HCT116 (cell line): ENCODE data around the gene SOBP. TPM values are rescaled to one million over a fixed set of nuclear protein-coding genes. Genes with fewer than 3 reads are reported as not detected.

Experiments used
- ATAC-seq: fragments of 200-7000 bp; cut with Tn5 transposase; 2 replicates; pipeline ENCODE4 v1.9.1; 2020; ENCODE audit warnings: mild to moderate bottlenecking, moderate library complexity
- BruUV-seq: library from RNA; stranded (reverse); fragments of 400-500 nt; replicated peaks from 2 replicates; lab custom pipeline; 2021; lab: Mats Ljungman, UMichigan
- CTCF ChIA-PET: fragments of 300-600 bp; sonication (Branson Sonifier 250); formaldehyde crosslinking; loops from one replicate; lab custom pipeline; 2021; ENCODE audit warnings: antibody characterized with exemption; lab: Charles Lee
- POLR2A ChIA-PET: fragments of 300-600, 350-600 bp; sonication (Branson Sonifier 250); formaldehyde crosslinking; loops from one replicate; lab custom pipeline; 2021; ENCODE audit warnings: antibody characterized with exemption; lab: Charles Lee
- RAD21 ChIA-PET, 2 experiments: fragments of 300-600 bp; sonication (Branson Sonifier 250); formaldehyde crosslinking; loops; one replicate each; lab custom pipeline; 2023; ENCODE audit warnings: low total read pairs in 2 of 2; ENCODE audit not compliant: uncharacterized antibody in 2 of 2, unreplicated experiment in 2 of 2, low non-redundant PET in 1 of 2; lab: Charles Lee
- DNase-seq: peaks from one replicate; pipeline ENCODE4 v3.0.0-alpha.2; 2010; ENCODE audit warnings: low read depth, low spot score
- H2AFZ ChIP-seq: fragments of 200-600 bp; shearing (Covaris generic), sonication (generic); 2 replicates; pipeline ENCODE4 v1.6.1; 2017; ENCODE audit warnings: low read depth, mixed run types, mixed read lengths, antibody characterized with exemption, low read length; ENCODE audit not compliant: poor library complexity, severe bottlenecking
- H3K27ac ChIP-seq: 2 replicates; pipeline ENCODE4 v1.5.1; 2012; ENCODE audit warnings: low read depth, low read length
- H3K27me3 ChIP-seq: fragments of 200-600 bp; sonication (generic); 2 replicates; pipeline ENCODE4 v1.6.1; 2016; ENCODE audit warnings: mixed run types, low read length, mixed read lengths; ENCODE audit not compliant: insufficient read depth
- H3K36me3 ChIP-seq, 2 experiments: fragments of 200-500 bp in 1 of 2; fragments of 200-600 bp in 1 of 2; sonication (Bioruptor generic) in 1 of 2; sonication (generic) in 1 of 2; 2 replicates each; pipeline versions ENCODE4 v1.5.1 to v1.6.1; 2014 to 2016; ENCODE audit warnings: low read length in 2 of 2, inconsistent platforms in 1 of 2, mixed read lengths in 1 of 2, mixed run types in 1 of 2; ENCODE audit not compliant: insufficient read depth in 2 of 2, control insufficient read depth in 1 of 2
- H3K4me1 ChIP-seq, 2 experiments: fragments of 200-600 bp in 1 of 2; sonication (generic) in 1 of 2; 2 replicates each; pipeline versions ENCODE4 v1.5.1 to v1.6.1; 2012 to 2017; ENCODE audit warnings: low read length in 2 of 2, inconsistent platforms in 1 of 2, mild to moderate bottlenecking in 1 of 2, mixed read lengths in 1 of 2, mixed run types in 1 of 2, moderate library complexity in 1 of 2; ENCODE audit not compliant: insufficient read depth in 2 of 2, control insufficient read depth in 1 of 2
- H3K4me2 ChIP-seq: fragments of 200-600 bp; sonication (generic); 2 replicates; pipeline ENCODE4 v1.6.1; 2017; ENCODE audit warnings: mixed run types, low read length, mixed read lengths
- H3K4me3 ChIP-seq, 2 experiments: fragments of 200-600 bp in 1 of 2; sonication (generic) in 1 of 2; replicated peaks in 1 of 2; 2 replicates each; pipeline ENCODE4 v1.5.1; 2011 to 2016; ENCODE audit warnings: low read length in 2 of 2, control low read depth in 1 of 2, low read depth in 1 of 2, mild to moderate bottlenecking in 1 of 2, mixed read lengths in 1 of 2, mixed run types in 1 of 2
- H3K79me2 ChIP-seq: fragments of 200-600 bp; sonication (generic); 2 replicates; pipeline ENCODE4 v1.6.1; 2017; ENCODE audit warnings: mild to moderate bottlenecking, mixed run types, low read length, moderate library complexity, mixed read lengths; ENCODE audit not compliant: insufficient read depth
- H3K9ac ChIP-seq: fragments of 200-600 bp; sonication (generic); 2 replicates; pipeline ENCODE4 v1.6.1; 2016; ENCODE audit warnings: low read length, mixed read lengths
- H3K9me2 ChIP-seq: fragments of 200-600 bp; sonication (generic), shearing (Covaris generic); 2 replicates; pipeline ENCODE4 v1.6.1; 2017; ENCODE audit warnings: mixed run types, mild to moderate bottlenecking, moderate library complexity; ENCODE audit not compliant: insufficient read depth
- H3K9me3 ChIP-seq, 2 experiments: fragments of 200-500 bp in 1 of 2; fragments of 200-600 bp in 1 of 2; sonication (Bioruptor generic) in 1 of 2; sonication (generic) in 1 of 2; 2 replicates each; pipeline ENCODE4 v1.6.1; 2014 to 2017; ENCODE audit warnings: low read length in 2 of 2, mixed read lengths in 2 of 2, inconsistent platforms in 1 of 2, low read depth in 1 of 2, mild to moderate bottlenecking in 1 of 2, mixed run types in 1 of 2, moderate library complexity in 1 of 2; ENCODE audit not compliant: control insufficient read depth in 1 of 2, insufficient read depth in 1 of 2
- H4K20me1 ChIP-seq: fragments of 200-600 bp; sonication (generic), shearing (Covaris generic); 2 replicates; pipeline ENCODE4 v1.6.1; 2017; ENCODE audit warnings: mixed run types, mild to moderate bottlenecking, moderate library complexity; ENCODE audit not compliant: insufficient read depth
- ELF1 ChIP-seq: IDR thresholded peaks from 2 replicates; pipeline ENCODE4 v1.6.1; 2012; ENCODE audit warnings: low read depth, borderline replicate concordance
- MAX ChIP-seq: IDR thresholded peaks from 2 replicates; pipeline ENCODE4 v1.6.1; 2012
- POLR2A ChIP-seq: IDR thresholded peaks from 2 replicates; pipeline ENCODE4 v1.7.0; 2011; ENCODE audit warnings: borderline replicate concordance; ENCODE audit not compliant: insufficient read depth, insufficient read length; ENCODE audit errors: extremely low read depth
- RAD21 ChIP-seq: IDR thresholded peaks from 2 replicates; pipeline ENCODE4 v1.6.1; 2012; ENCODE audit warnings: low read depth, mild to moderate bottlenecking
- SIN3A ChIP-seq: IDR thresholded peaks from 2 replicates; pipeline ENCODE4 v1.6.1; 2012; ENCODE audit warnings: low read depth
- SP1 ChIP-seq: IDR thresholded peaks from 2 replicates; pipeline ENCODE4 v1.6.1; 2012; ENCODE audit warnings: low read depth
- TCF7L2 ChIP-seq: IDR thresholded peaks from 2 replicates; pipeline ENCODE4 v1.7.0; 2011; ENCODE audit warnings: borderline replicate concordance, inconsistent platforms; ENCODE audit not compliant: insufficient read depth, insufficient read length; ENCODE audit errors: extremely low read depth
- ZFX ChIP-seq: fragments of 450-650 bp; IDR thresholded peaks from 2 replicates; pipeline ENCODE4 v1.6.1; 2017
- intact Hi-C: fragments of 100-400 bp; cut with micrococcal nuclease; formaldehyde crosslinking; loops from 2 replicates; pipeline ENCODE4 v1.10.0; 2022
- total RNA-seq: library from RNA; stranded (reverse); gene quantifications from one replicate; pipeline ENCODE4 v1.2.1, GENCODE V29; 2021; ENCODE audit not compliant: unreplicated experiment
- TF ChIP-seq, protein P1 (sequence below): IDR thresholded peaks from 2 replicates; pipeline ENCODE4 v1.6.1; 2012

Gene SOBP
- total RNA-seq, 1 experiment from 2014 or later, result 2.6 TPM

DNA sequence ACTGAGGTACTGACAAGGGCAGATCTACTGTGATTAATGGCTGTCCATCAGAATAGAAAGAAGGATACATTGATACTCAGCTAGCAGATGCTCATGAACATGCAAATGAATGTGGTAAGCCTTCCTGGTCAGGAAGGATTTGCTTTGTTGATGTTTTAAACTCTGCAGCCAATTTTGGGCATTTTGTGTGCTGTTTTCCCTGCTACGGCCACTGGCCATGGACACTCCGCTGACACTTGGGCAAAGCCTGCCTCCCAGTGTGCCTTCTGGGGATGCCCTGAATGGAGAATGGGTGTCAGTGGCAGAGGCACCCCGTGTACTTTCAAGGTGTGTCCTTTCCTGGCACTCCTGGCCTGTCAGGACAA is 113.1 kb downstream of the SOBP start:
- H3K9me3 ChIP-seq, result no peaks in the 10 kb centered on the region
- no peaks in the 10 kb centered on the region for H3K27me3 ChIP-seq
- no TSS peak for BruUV-seq
- H3K36me3 ChIP-seq, result no peaks in the 10 kb centered on the region
- no peak for ATAC-seq
- RAD21 ChIA-PET, result no interaction called here
- CTCF ChIA-PET, result no interaction called here
- no peak overlapping the region for H3K4me3 ChIP-seq
- H3K4me1 ChIP-seq, result peaks cover 11 to 20% of the 10 kb centered on the region in 2 experiments
- no peak for TF ChIP-seq ELF1
- TF ChIP-seq, protein P1, sequence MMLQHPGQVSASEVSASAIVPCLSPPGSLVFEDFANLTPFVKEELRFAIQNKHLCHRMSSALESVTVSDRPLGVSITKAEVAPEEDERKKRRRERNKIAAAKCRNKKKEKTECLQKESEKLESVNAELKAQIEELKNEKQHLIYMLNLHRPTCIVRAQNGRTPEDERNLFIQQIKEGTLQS, result no peak
- no peak for TF ChIP-seq RAD21
- TF ChIP-seq POLR2A, result no peak
- TF ChIP-seq SIN3A, result no peak
- no peak for TF ChIP-seq TCF7L2
- no peak for TF ChIP-seq MAX
- H3K4me2 ChIP-seq, result no peak overlapping the region
- no peaks in the 10 kb centered on the region for H3K79me2 ChIP-seq
- H3K9me2 ChIP-seq, result no peaks in the 10 kb centered on the region
- H4K20me1 ChIP-seq, result no peaks in the 10 kb centered on the region
- no peak overlapping the region for H3K9ac ChIP-seq
- no peak overlapping the region for H2AFZ ChIP-seq
- no peak overlapping the region for H3K27ac ChIP-seq
- no peak for DNase-seq
- POLR2A ChIA-PET, result no interaction called here
- intact Hi-C loops, result no loop called here

GRCh38 chr6:107604549-107604948 is 114.6 kb downstream of the SOBP start:
- H3K27me3 ChIP-seq, result no peaks in the 10 kb centered on the region
- H3K9ac ChIP-seq, result no peak overlapping the region
- no peak for ATAC-seq
- intact Hi-C loops, result no loop called here
- no peak for TF ChIP-seq ZFX
- TF ChIP-seq SP1, result no peak
- TF ChIP-seq, all 23 proteins: peak for 0
- BruUV-seq, result no TSS peak
- ChIA-PET POLR2A (no interaction called here), CTCF (no interaction called here), RAD21 (no interaction called here)
- Histone ChIP-seq H3K4me1 (peaks cover 11 to 20% of the 10 kb centered on the region in 2 experiments), H2AFZ (no peak overlapping the region), H3K27ac (no peak overlapping the region), H3K79me2 (no peaks in the 10 kb centered on the region), H3K9me3 (no peaks in the 10 kb centered on the region), H3K4me2 (no peak overlapping the region), H4K20me1 (no peaks in the 10 kb centered on the region), H3K36me3 (no peaks in the 10 kb centered on the region), H3K4me3 (no peak overlapping the region), H3K9me2 (no peaks in the 10 kb centered on the region)
- DNase-seq, result no peak
